Colonic mucosa (tissue), 4 donors: ENCODE results near the gene USP37. TPM values are rescaled to one million over a fixed set of nuclear protein-coding genes. Genes with fewer than 3 reads are reported as not detected.

Source experiments
- DNase-seq: peaks from one replicate; pipeline ENCODE4 v3.0.0-alpha.2; 2020
- H3K27ac ChIP-seq: fragments of 200-600 bp; one replicate; pipeline ENCODE4 v1.8.0; 2021
- H3K27me3 ChIP-seq: fragments of 200-600 bp; one replicate; pipeline ENCODE4 v1.8.0; 2021
- H3K36me3 ChIP-seq: fragments of 200-600 bp; one replicate; pipeline ENCODE4 v1.8.0; 2021
- H3K4me1 ChIP-seq: fragments of 200-600 bp; one replicate; pipeline ENCODE4 v1.8.0; 2021; ENCODE audit warnings: mild to moderate bottlenecking
- H3K4me3 ChIP-seq: fragments of 200-600 bp; one replicate; pipeline ENCODE4 v1.8.0; 2021
- H3K9ac ChIP-seq, 2 donors: one replicate each; pipeline ENCODE4 v1.7.0; 2013; ENCODE audit warnings: control low read depth in 2 of 2, low read depth in 2 of 2, low read length in 2 of 2
- H3K9me3 ChIP-seq: fragments of 200-600 bp; one replicate; pipeline ENCODE4 v1.8.0; 2021
- intact Hi-C: fragments of 100-400 bp; cut with DNase I; formaldehyde crosslinking; loops from one replicate; pipeline ENCODE4 v1.14.1; 2022
- total RNA-seq, 2 donors: library from RNA; stranded (reverse); fragmentation: NEBNext Ultra II Directional in 1 of 2; extraction: Animal tissue kit (Norgen Biotek cat#: 25700) in 1 of 2; gene quantifications; one replicate each; pipeline ENCODE4 v1.2.1, GENCODE V29; 2021
- TF ChIP-seq, protein P1 (sequence below): fragments of 200-600 bp; IDR thresholded peaks from one replicate; pipeline ENCODE4 v1.8.0; 2022; ENCODE audit warnings: antibody characterized with exemption, mild to moderate bottlenecking
- donor health status: healthy.
- donor health status: DM: no; HTN: no; CAD: no.
- donor health status: DM: no; HTN: no; CAD: no.

USP37 gene
- total RNA-seq, 2 donors from 2014 or later, result 13.1 to 13.4 TPM

DNA sequence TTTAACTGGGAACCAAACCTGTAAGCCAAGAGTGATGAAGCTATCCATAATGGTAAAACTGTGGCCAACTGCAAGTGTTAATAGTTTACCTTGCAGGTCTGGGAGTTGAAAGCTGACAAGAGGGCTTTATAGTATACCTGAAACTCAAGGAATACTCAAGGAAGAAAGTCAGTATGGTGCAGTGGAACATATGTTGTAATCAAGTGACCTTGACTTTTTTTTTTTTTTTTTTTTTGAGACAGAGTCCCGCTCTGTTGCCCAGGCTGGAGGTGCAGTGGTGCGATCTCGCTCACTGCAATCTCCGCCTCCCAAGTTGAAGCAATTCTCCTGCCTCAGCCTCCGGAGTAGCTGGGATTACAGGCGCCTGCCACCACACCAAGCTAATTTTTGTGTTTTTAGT lies 121.6 kb downstream of the USP37 start:
- intact Hi-C loops, result no loop called here
- H3K27me3 ChIP-seq, result no peaks in the 10 kb centered on the region
- no peak overlapping the region for H3K4me3 ChIP-seq
- TF ChIP-seq, protein P1, sequence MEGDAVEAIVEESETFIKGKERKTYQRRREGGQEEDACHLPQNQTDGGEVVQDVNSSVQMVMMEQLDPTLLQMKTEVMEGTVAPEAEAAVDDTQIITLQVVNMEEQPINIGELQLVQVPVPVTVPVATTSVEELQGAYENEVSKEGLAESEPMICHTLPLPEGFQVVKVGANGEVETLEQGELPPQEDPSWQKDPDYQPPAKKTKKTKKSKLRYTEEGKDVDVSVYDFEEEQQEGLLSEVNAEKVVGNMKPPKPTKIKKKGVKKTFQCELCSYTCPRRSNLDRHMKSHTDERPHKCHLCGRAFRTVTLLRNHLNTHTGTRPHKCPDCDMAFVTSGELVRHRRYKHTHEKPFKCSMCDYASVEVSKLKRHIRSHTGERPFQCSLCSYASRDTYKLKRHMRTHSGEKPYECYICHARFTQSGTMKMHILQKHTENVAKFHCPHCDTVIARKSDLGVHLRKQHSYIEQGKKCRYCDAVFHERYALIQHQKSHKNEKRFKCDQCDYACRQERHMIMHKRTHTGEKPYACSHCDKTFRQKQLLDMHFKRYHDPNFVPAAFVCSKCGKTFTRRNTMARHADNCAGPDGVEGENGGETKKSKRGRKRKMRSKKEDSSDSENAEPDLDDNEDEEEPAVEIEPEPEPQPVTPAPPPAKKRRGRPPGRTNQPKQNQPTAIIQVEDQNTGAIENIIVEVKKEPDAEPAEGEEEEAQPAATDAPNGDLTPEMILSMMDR, result no peak
- no peaks in the 10 kb centered on the region for H3K9me3 ChIP-seq
- no peak overlapping the region for H3K9ac ChIP-seq
- no peaks in the 10 kb centered on the region for H3K4me1 ChIP-seq
- H3K36me3 ChIP-seq, result no peaks in the 10 kb centered on the region
- DNase-seq, result no peak
- H3K27ac ChIP-seq, result no peak overlapping the region

DNA sequence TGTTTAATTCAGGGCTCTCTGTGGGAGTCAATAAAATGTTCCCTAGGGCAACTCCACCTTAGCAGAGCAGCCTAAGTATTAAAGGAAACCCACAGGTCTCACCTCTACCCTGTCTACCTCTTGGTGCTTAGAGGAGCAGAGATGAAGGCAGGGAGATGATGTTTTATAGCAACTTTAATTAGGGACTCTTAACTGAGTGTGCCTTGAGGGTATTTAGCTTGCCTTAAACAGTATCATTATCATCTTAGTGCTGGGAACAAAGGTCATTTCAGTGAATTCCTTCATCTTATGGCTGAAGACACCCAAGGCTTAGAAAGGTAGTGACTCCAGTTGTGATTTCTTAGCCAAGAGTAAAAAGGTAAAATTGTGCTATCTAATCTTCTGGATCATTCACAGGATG lies 122.5 kb downstream of the USP37 start:
- Histone ChIP-seq H3K4me3 (no peak overlapping the region), H3K36me3 (no peaks in the 10 kb centered on the region), H3K4me1 (no peaks in the 10 kb centered on the region), H3K9ac (no peak overlapping the region), H3K27ac (peak overlapping the region; percentile 19), H3K9me3 (no peaks in the 10 kb centered on the region), H3K27me3 (no peaks in the 10 kb centered on the region)
- intact Hi-C loops, result no loop called here
- no peak for DNase-seq
- TF ChIP-seq, protein P1, result no peak

DNA sequence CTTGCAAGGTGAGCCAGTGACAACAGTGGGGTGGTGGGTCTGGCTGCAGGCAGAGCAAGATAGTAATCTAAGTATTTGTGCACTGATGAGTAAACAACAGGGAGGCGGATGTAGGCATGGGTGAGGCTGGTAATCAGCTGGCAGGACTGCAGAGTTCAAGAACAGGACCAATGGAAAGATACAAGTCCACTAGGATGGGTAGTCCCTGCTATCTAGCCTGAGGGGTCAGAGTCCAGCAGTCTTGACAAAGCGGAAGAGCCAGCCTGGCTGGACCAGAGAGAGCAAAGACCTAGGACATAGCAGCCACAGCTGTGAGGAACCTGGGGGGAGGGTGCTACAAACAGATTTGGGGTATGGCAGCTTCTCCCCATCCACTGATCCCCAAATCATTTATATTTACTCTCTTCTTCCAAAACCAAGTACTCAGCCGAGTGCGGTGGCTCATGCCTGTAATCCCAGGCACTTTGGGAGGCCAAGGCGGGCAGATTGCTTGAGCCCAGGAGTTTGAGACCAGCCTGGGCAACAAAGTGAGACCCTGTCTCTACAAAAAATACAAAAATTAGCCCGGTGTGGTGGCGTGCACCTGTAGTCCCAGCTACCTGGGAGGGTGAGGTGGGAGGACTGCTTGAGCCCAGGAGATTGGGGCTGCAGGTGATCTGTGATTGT lies 123.3 kb downstream of the USP37 start:
- no peak overlapping the region for H3K4me3 ChIP-seq
- H3K9me3 ChIP-seq, result no peaks in the 10 kb centered on the region
- DNase-seq, result peak; percentile 80
- no peaks in the 10 kb centered on the region for H3K36me3 ChIP-seq
- no peaks in the 10 kb centered on the region for H3K4me1 ChIP-seq
- H3K9ac ChIP-seq, result no peak overlapping the region
- intact Hi-C loops, result no loop called here
- H3K27ac ChIP-seq, result peak overlapping the region; percentile 58
- TF ChIP-seq, protein P1, result no peak
- no peaks in the 10 kb centered on the region for H3K27me3 ChIP-seq

DNA sequence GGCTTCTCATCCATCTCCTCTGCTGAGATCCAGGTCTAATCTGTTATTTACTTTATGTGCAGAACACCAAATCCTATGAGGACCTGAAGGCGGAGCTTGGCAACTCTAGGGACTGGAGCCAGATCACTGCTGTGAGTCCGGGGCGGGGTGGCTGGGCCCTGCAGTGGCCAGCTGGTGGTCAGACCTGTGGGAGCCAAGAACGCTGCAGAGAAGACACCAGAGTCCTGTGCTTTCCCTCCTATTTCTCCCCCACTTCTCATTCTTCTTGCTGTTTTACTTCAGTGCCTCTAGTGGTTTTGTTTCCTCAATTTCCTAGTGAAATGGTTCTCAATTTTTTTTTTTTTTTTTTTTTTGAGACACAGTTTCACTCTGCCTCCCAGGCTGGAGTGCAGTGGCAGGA lies 129.6 kb downstream of the USP37 start:
- H3K9ac ChIP-seq, result no peak overlapping the region
- H3K27me3 ChIP-seq, result no peaks in the 10 kb centered on the region
- no peak overlapping the region for H3K27ac ChIP-seq
- DNase-seq, result no peak
- H3K36me3 ChIP-seq, result no peaks in the 10 kb centered on the region
- H3K4me3 ChIP-seq, result no peak overlapping the region
- no peaks in the 10 kb centered on the region for H3K4me1 ChIP-seq
- TF ChIP-seq, protein P1, result no peak
- intact Hi-C loops, result no loop called here
- no peaks in the 10 kb centered on the region for H3K9me3 ChIP-seq

DNA sequence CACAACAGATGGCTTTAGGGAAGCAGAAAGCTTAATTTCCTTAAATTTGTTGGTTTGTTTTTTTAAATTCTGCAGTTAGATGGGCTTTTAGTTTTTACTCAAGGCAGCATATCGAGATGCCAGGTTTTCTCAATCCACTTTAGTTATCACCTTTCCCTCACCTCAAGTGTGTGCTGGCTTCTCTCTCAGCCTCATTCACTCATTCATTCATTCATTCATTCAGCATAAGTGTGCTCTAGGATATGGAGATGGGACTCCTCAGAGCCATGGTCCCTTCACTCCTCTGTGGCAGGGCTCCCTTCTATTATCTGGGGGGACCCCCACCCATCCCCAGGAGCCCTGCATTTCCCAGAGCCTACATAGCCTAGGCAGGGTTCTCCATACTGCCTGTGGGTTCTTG lies 130.2 kb downstream of the USP37 start:
- Histone ChIP-seq H3K9me3 (no peaks in the 10 kb centered on the region), H3K9ac (no peak overlapping the region), H3K36me3 (no peaks in the 10 kb centered on the region), H3K27ac (no peak overlapping the region), H3K4me3 (no peak overlapping the region), H3K4me1 (no peaks in the 10 kb centered on the region), H3K27me3 (no peaks in the 10 kb centered on the region)
- DNase-seq, result no peak
- TF ChIP-seq, protein P1, result no peak
- intact Hi-C loops, result no loop called here
